Raji (cell line): ENCODE measurements around the gene TNFRSF13B.

Experiments
- POLR2A ChIP-seq: IDR thresholded peaks from 2 replicates; pipeline ENCODE4 v1.6.1; 2011; ENCODE audit warnings: low read depth, low read length, control low read depth; ENCODE audit not compliant: insufficient read depth

The TNFRSF13B gene

DNA sequence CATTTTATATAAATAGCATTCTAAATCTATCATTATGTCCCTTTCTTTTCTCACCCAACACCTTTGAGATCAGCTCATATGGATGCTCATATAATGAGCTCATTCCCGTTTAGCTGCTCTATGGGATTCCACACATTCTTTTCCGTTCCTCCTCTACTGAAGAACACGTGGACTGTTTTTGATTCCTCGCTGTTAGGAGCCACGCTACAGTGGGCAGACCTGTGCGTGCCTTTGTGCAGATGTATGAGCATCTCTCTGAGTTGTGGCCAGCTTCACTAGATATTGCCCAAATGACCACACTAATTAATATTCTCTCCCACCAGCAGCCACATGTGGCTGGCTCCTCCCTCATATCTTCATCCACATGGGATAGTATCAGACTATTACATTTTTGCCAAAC is 6.0 kb upstream of the TNFRSF13B start:
- no peak for TF ChIP-seq POLR2A

DNA sequence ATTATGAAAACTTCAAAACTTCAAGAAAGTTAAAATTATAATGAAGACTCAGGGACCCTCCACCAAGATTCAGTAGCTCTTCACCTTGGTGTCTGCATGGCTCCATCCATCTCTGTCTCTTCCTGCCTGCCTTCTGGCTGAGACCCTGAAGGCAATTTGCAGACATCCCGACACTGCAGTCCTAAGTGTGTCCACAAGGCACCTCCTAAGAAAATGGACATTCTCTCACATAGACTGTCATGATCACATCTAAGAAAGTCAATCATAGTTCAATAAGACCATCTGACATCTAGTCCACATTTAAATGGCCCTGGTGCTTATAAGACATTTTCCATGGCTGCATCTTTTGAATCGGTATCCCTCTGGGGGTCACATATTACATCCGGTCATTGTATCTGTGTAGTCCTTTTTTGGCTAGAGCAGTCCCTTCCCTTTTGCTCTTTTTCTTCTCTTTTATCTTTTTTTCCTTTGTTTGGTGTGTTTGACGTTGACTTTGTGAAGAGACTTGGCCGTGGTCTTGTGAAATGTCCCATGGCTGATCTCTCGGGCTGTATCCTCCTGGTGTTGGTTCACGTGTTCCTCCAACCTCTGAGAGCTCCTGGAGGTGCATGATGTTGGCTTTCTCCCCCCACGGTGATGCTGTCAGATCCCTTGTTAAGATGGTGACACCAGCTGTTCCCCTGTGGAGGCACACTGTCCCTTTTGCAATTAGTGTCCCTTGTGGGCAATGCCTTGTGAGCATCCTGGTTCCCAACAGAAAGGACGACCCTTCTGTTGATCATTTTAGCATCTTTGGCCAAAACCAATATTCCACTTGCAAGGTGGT is 5.0 kb upstream of the TNFRSF13B start:
- TF ChIP-seq POLR2A = no peak

DNA sequence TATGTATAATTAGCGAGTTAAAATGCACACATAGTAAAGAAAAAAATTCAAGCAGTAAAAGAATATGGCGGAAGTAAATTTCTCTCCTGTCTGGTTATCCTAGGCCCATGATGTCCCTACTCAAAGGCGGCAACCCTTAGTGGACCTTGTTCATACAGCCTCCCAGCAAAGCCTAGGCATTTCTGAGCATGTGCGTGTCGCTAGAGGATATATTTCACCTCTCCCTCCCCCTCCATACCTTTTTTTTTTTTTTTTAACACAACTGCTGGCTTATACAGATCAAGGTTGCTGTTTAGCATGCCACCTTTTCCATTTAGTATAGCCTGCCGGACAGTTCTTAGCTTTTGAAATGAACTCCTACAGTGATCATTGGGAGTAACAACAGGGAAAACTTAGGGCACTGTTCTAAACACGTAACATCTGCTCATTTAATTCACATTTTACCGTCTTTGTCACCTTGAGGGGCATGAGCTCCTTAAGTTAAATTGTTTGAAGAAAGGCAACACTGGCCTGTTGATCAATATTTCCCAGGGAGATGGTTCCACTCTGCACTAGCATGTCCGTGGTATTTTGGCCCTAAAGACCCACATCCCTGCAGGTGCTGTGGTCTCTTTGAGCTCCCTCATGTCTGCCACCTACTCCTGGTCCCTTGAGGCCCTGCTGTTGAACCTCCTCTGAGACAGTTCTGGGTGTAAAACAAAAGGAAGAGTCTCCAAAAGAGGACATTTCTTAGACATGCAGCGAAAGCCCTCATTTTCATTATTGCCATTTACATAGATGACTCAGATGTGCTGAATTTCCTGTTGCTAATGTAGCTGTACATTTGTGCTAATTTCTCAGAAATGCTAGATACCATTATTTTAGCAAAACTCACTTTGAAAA is 4.1 kb upstream of the TNFRSF13B start:
- 0 out of 2 replicates have a peak, but pooled peaks have one; percentile 16 for TF ChIP-seq POLR2A

DNA sequence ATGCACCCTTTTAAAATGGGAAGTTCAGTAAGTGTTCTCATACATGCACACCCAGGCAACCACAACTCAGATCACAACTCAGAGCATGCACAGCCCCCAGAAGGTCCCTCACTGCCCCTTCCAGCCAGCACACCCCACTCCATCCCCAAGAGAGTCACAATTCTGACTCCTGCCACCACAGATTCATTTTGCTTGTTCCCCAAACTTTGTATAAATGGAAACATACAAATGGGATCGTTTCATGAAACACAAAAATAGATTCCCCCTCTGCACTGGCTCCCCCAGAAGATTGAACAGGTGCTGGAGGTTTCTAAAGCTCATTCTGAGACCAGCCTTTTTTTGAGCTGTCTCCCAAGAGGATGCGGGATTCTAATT is 3.3 kb upstream of the TNFRSF13B start:
- no peak for TF ChIP-seq POLR2A

DNA sequence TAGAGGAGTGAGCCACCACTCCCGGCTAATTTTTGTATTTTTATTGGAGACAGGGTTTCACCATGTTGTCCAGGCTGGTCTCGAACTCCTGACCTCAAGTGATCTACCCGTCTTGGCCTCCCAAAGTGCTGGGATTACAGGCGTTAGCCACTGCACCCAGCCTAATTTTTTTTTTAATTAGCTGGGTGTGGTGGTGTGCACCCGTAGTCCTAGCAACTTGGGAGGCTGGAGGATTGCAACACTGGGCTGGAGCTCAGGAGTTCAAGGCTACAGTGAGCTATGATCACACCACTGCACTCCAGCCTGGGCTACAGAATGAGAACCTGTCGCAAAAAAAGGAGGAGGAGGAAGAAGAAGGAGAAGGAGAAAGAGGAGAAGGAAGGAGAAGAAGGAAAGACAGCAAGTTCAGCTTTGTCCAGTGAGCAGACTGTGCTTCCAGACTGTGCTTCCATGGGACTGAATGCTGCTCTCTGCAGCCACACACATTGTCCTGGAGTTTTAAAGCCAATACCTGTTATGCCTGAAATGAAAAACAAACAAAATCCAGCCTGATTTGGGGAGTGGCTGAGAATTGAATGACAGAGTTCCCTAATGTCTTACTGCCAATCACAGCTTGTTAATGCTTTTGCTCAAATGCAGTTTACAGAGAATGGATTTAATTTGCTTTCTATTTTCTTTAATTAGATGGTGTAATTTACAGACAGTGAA is 2.8 kb upstream of the TNFRSF13B start:
- no peak for TF ChIP-seq POLR2A

DNA sequence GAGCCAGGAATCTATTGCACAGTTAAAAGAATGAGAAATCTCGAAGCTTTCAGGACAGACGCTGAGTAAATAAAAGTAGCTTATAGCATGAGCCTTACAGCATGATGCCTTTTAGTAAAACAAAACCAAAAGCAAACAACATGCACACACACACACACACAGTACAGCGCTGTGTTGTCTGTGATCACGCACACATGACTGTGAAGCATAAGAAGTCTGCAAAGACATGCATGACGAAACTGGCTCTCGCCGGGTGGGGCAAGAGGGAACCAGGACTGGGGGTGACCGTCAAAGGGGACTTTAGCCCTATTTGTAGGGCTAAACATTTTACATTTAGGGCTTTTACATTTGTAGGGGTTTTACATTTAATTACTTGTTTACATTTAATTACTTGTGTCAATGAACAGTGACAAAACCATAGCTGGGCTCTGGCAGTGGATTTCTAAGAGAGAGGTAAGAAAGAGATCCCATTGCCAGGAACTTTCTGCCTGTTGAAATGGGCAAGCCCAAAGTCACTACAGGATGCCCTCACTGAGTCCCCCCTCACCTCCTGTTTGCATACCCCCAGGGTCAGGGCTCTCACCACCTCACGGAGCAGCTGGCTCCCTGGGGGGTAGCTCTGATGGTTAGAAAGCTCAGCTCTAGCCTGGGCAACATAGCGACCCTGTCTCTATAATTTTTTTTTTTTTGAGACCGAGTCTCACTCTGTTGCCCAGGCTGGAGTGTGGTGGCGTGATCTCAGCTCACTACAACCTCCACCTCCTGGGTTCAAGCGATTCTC is 2.0 kb upstream of the TNFRSF13B start:
- TF ChIP-seq POLR2A = no peak

DNA sequence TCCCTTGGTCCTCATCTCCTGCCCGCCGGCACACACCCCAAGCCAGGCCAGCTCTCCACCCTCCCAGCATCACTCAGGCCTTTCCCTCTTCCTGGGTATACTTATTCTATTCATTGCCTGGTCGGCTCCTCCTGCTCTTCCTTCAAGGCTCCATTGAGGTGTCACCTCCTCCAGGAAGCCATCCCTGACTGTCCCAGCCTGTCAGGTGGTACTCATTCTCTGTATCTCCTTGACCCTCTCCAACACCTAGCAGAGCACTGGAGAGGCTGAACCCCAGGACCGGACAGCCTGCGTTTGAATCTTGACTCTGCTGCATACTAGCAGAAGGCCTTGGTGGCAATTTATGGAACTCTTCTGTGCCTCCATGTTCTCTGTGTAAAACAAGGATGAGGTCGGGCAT is 428 bp upstream of the TNFRSF13B start:
- TF ChIP-seq POLR2A = no peak

DNA sequence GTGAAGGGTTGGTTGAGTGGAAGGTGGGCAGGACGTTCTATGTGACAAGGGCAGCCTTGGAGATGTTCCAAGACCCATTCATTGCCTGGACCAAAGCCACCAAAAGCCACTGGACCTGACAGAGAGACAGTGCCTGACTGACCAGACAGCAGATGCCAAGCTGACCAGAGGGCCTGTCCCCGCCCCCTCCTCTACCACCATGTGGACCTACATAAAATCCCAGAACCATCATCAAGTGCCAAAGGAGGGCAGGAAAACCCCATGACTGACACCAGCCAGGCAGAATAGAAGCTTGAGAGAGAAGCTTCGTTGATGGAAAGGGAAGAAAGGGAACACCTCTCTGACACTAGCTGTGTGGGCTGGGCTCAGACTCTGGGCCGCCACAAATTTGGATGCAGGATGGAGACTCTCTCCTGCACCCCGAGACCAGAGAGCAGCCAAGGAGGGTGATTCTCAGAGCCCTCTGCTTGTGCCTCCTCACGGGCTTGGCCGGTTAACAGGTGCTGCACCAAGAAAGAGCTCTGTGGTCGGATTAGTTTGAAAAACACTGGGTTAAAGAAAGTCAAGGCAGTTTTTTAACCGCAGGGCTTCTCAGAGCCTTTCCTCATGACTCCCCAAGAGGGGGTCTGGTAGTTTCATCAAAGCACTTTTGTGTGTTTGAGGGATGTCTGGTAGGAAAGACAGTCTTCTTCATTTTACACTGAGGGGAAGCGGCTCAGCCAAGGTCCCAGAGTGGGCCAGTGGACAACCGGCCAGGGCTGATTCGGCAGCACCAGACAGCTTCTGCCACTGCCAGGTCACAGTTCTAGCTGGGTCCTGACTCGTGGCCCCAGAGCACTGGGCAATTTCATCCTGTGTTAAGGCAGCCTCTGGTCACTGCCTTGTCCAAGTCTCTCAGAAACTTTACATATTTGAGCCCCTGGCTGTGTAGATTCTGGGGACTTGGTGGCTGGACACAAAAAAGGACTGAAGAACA is 1.7 kb downstream of the TNFRSF13B start:
- TF ChIP-seq POLR2A = peak; percentile 25; the same call in 1 of the 2 replicates

DNA sequence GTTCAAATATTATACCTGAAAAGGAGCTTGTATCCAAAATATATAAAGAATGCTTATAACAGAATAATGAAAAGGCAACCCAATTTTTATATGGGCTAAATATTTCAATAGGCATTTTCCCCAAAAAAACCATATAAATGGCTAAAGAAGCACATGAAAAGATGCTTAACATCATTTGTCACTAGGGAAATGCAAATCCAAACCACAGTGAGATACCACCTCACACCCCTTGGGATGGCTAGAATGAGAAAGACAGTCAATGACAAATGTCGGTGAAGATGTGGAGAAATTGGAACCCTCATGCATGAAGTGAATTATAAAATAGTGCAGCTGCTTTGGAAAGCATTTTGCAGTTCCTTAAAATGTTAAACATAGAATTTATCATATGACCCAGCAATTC is 3.1 kb downstream of the TNFRSF13B start:
- no peak for TF ChIP-seq POLR2A

DNA sequence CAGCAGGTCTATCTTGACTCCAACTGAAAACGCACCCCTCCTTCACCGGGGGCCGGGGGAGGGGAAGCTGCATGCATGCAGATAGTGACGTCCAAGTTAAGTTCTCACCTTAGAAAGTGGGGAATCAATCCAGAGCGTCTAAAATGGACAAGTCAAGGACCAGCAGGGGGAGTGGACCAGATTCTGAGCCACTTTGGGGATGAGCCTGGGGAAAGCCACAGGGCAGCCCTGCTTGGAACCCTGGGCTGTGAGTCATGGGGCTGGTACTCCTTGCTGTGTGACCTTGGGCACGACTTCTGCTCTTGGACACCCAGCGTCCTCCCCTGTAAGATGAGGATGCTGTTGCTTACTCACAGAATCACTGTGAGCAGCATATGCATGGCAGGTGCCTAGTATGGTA is 9.1 kb downstream of the TNFRSF13B start:
- no peak for TF ChIP-seq POLR2A

DNA sequence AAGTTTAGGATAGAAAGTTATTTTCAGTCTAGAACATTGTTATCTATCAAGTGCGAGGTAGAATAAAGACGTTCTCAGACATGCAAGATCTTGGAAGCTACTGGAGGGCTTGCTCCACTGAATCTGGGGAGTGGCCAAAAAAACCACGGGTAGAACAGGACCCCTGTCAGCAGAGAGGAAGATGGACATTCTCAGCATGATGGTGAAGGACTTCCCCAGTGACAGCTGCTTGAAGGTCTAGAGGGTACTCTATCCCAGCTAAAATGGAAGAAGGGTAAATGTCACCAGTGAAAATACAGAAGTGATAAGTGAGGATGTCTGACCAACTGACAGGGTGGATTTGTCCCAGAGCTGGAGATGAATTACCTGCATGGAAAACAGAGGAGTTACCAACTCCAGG is 10.1 kb downstream of the TNFRSF13B start:
- no peak for TF ChIP-seq POLR2A

DNA sequence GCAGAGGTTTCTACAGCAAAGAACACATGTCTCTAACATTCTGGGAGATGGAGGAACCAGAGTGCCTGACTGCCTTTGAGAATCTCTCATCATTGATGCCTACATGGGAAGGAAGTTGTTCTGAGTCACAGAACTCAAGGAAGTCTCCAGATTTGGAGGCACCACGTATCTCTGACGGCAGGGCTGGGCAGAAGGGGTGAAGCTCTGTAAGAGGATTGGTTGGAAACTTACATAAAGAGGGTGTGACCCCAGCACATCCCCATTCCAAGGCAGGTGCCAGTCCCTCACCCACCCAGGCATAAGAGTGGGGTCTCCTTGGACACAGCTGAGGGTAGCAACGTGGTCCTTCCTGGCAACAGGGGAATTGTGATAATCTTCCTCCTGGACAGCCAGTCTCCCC is 17.4 kb downstream of the TNFRSF13B start:
- TF ChIP-seq POLR2A = no peak

DNA sequence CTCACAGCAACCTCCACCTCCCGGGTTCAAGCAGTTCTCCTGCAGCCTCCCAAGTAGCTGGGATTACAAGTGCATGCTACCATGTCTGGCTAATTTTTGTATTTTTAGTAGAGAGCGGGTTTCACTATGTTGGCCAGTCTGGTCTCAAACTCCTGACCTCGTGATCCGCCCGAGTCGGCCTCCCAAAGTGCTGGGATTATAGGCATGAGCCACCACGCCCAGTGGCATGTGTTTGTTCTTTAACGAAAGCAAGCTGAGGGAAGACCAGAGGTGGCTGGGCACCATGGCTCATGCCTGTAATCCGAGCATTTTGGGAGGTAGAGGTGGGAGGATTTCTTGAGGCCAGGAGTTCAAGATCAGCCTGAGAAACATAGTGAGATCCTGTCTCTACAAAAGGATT is 18.1 kb downstream of the TNFRSF13B start:
- no peak for TF ChIP-seq POLR2A

DNA sequence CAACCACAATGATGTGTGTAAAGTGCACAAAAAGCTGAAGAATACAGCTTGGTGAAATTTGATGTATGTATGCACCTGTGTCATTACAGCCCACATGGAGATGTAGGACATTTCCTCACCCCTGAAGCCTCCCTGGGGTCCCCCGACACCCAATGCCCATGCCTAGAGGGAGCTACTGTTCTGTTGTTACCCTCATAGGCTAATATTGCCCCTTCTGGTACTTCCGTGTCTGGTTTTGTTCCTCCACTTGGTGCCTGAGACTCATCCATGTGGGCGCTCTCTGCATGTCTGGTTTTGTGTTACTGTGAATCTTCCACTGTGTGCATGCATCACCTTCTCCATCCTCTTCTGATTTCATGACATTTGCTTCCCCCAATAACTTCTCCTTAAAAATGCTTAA is 18.6 kb downstream of the TNFRSF13B start:
- TF ChIP-seq POLR2A = no peak
